ENCODE data around the gene CDC25B.

The CDC25B gene

GRCh38 chr20:3783068-3783489, 13.0 kb upstream of the CDC25B start:
- peaks cover 15% of the 10 kb centered on the region; the same call in 1 of the 2 replicates for H3K4me1 ChIP-seq (ENCODE audit: control insufficient read depth, insufficient read depth, low read length)
- H3K9me3 ChIP-seq (ENCODE audit: control insufficient read depth, insufficient read depth, low read depth, low read length): no peaks in the 10 kb centered on the region
- peaks cover 0 to 21% of the 10 kb centered on the region in 2 experiments; a peak in 2 of 3 replicates for H3K36me3 ChIP-seq (ENCODE audit: control insufficient read depth in 2 of 2, insufficient read depth in 1 of 2, low read length in 2 of 2)
- no peak overlapping the region for H3K4me3 ChIP-seq (ENCODE audit: low read depth, low read length)
- no peak for TF ChIP-seq ZNF140 (tag by site-specific recombination; IDR thresholded peaks at IDR 0.05)
- no peak for TF ChIP-seq ZNF521 (tag by site-specific recombination; IDR thresholded peaks at IDR 0.05)
- no peak for TF ChIP-seq ZNF2 (tag by site-specific recombination; IDR thresholded peaks at IDR 0.05)
- TF ChIP-seq KLF8 (tag by site-specific recombination; IDR thresholded peaks at IDR 0.05): no peak
- no peak for TF ChIP-seq ZNF121 (tag by site-specific recombination; IDR thresholded peaks at IDR 0.05)
- TF ChIP-seq ZBTB11 (tag by site-specific recombination; conservative IDR thresholded peaks at IDR 0.05; ENCODE audit: low read depth): no peak
- TF ChIP-seq GLIS1 (tag by site-specific recombination; IDR thresholded peaks at IDR 0.05): peak; percentile 25; the same call in 1 of the 2 replicates
- TF ChIP-seq GLIS2 (tag by site-specific recombination; IDR thresholded peaks at IDR 0.05): peak; percentile 12; the same call in 1 of the 2 replicates
- no peak for TF ChIP-seq ZNF16 (tag by site-specific recombination; IDR thresholded peaks at IDR 0.05; ENCODE audit: low read depth)
- no peak for TF ChIP-seq ZNF585B (tag by site-specific recombination; IDR thresholded peaks at IDR 0.05)
- no peak for TF ChIP-seq SETDB1 (IDR thresholded peaks at IDR 0.05; ENCODE audit: insufficient read length, low read length)
- no peak for TF ChIP-seq CTCF (tag by site-specific recombination; IDR thresholded peaks at IDR 0.05)
- no peak for TF ChIP-seq ZNF624 (tag by site-specific recombination; IDR thresholded peaks at IDR 0.05)
- no peak for TF ChIP-seq ZNF701 (tag by site-specific recombination; IDR thresholded peaks at IDR 0.05)
- no peak for TF ChIP-seq ZNF544 (tag by site-specific recombination; IDR thresholded peaks at IDR 0.05)
- TF ChIP-seq ZNF24 (tag by site-specific recombination; IDR thresholded peaks at IDR 0.05): no peak
- POLR2A ChIA-PET: interaction anchor here (0.5 to 3.3 kb wide), 3 partner anchors 15 to 68 kb away, joined by 3 to 33 read pairs (median 5); partner anchors contain the start of gene ADISSP
- CTCF ChIA-PET: interaction anchor here (1.4 to 10.3 kb wide), 3 partner anchors 30 to 63 kb away, joined by 3 to 142 read pairs (median 10); partner anchors contain the start of gene AP5S1
- H3K27ac ChIP-seq (ENCODE audit: extremely low read depth, low read depth, low read length): peak overlapping the region; percentile 30; the same call in 1 of the 2 replicates

GRCh38 chr20:3783511-3784195, 12.5 kb upstream of the CDC25B start:
- ChIA-PET POLR2A (interaction anchor here (0.6 to 3.3 kb wide), 3 partner anchors 16 to 75 kb away, joined by 3 to 33 read pairs (median 6); partner anchors contain the start of gene ADISSP), CTCF (interaction anchor here (0.6 to 10.3 kb wide), 6 partner anchors 15 to 133 kb away, joined by 3 to 142 read pairs (median 4); partner anchors contain the start of gene AP5S1)
- H3K4me3 ChIP-seq (ENCODE audit: low read depth, low read length): no peak overlapping the region

More at GRCh38 chr20:3783511-3784195, 12.5 kb upstream of the CDC25B start:
- peaks cover 15% of the 10 kb centered on the region; the same call in 1 of the 2 replicates for H3K4me1 ChIP-seq (ENCODE audit: control insufficient read depth, insufficient read depth, low read length)
- no peaks in the 10 kb centered on the region for H3K9me3 ChIP-seq (ENCODE audit: control insufficient read depth, insufficient read depth, low read depth, low read length)
- no peak for TF ChIP-seq ZNF513 (tag by site-specific recombination; IDR thresholded peaks at IDR 0.05)
- no peak for TF ChIP-seq ZNF394 (tag by site-specific recombination; IDR thresholded peaks at IDR 0.05; ENCODE audit: borderline replicate concordance)
- TF ChIP-seq TRIM28 (IDR thresholded peaks at IDR 0.05; ENCODE audit: borderline replicate concordance, low read length): no peak
- TF ChIP-seq GLIS1 (tag by site-specific recombination; IDR thresholded peaks at IDR 0.05): peak; percentile 28; the same call in 1 of the 2 replicates
- TF ChIP-seq ZNF341 (tag by site-specific recombination; IDR thresholded peaks at IDR 0.05; ENCODE audit: low read depth): 0 out of 2 replicates have a peak, but pooled peaks have one; percentile 10
- TF ChIP-seq ZNF514 (tag by site-specific recombination; IDR thresholded peaks at IDR 0.05): no peak
- TF ChIP-seq ZNF664 (tag by site-specific recombination; IDR thresholded peaks at IDR 0.05): no peak
- H3K36me3 ChIP-seq (ENCODE audit: control insufficient read depth in 2 of 2, insufficient read depth in 1 of 2, low read length in 2 of 2): peaks cover 0 to 21% of the 10 kb centered on the region in 2 experiments; a peak in 2 of 3 replicates
- 0 out of 2 replicates have a peak overlapping the region, but pooled peaks have one; percentile 24 for H3K27ac ChIP-seq (ENCODE audit: extremely low read depth, low read depth, low read length)

All from HEK293 (cell line).